GM12878 (cell line): ENCODE measurements around the gene AMZ2. TPM values are rescaled to one million over a fixed set of nuclear protein-coding genes. Genes with fewer than 3 reads are reported as not detected.
A peak's percentile ranks its signal among the peaks of the same experiment; 100 is the strongest.

Experiments used
- ASH2L ChIP-seq: fragments of 300-600, 200-600 bp; sonication (generic); IDR thresholded peaks from 2 replicates; pipeline ENCODE4 v1.6.1; 2017; ENCODE audit warnings: low read depth, mild to moderate bottlenecking, borderline replicate concordance
- CBX5 ChIP-seq: sonication (generic); IDR thresholded peaks from 2 replicates; pipeline ENCODE4 v1.6.1; 2016; ENCODE audit warnings: low read depth, moderate library complexity, mild to moderate bottlenecking, inconsistent platforms
- CEBPB ChIP-seq, 2 experiments: fragments of 150-350 bp in 1 of 2; IDR thresholded peaks; 2 replicates each; pipeline ENCODE4 v1.6.1; 2012 to 2014; ENCODE audit warnings: low read depth in 2 of 2, low read length in 2 of 2, borderline replicate concordance in 1 of 2, inconsistent platforms in 1 of 2
- EGR1 ChIP-seq, 2 experiments: IDR thresholded peaks; 1 replicate in 1 of 2; 2 replicates in 1 of 2; pipeline ENCODE4 v1.6.1; 2011 to 2012; ENCODE audit warnings: low read depth in 2 of 2, low read length in 2 of 2, borderline replicate concordance in 1 of 2, mild to moderate bottlenecking in 1 of 2, moderate library complexity in 1 of 2
- HCFC1 ChIP-seq: fragments of 150-350 bp; IDR thresholded peaks from 2 replicates; pipeline ENCODE4 v1.6.1; 2014; ENCODE audit warnings: low read length
- HDGF ChIP-seq: fragments of 450-650 bp; IDR thresholded peaks from 2 replicates; pipeline ENCODE4 v1.6.1; 2016; ENCODE audit warnings: antibody characterized with exemption
- LARP7 ChIP-seq: fragments of 450-650 bp; IDR thresholded peaks from 2 replicates; pipeline ENCODE4 v1.6.1; 2017; ENCODE audit warnings: mild to moderate bottlenecking
- MEF2A ChIP-seq: IDR thresholded peaks from 2 replicates; pipeline ENCODE4 v1.6.1; 2011; ENCODE audit warnings: low read depth, mild to moderate bottlenecking, low read length, moderate library complexity; ENCODE audit not compliant: insufficient read depth
- NFIC ChIP-seq: IDR thresholded peaks from 2 replicates; pipeline ENCODE4 v1.6.1; 2012; ENCODE audit warnings: low read depth, mild to moderate bottlenecking, inconsistent platforms, low read length, moderate library complexity
- NR2F1 ChIP-seq: fragments of 450-650 bp; conservative IDR thresholded peaks from 2 replicates; pipeline ENCODE4 v1.6.1; 2017; ENCODE audit warnings: mild to moderate bottlenecking
- POLR2A ChIP-seq: IDR thresholded peaks from 2 replicates; pipeline ENCODE4 v1.6.1; 2011; ENCODE audit warnings: low read depth, mild to moderate bottlenecking, low read length
- POLR2AphosphoS2 ChIP-seq: IDR thresholded peaks from 2 replicates; pipeline ENCODE4 v1.6.1; 2011; ENCODE audit warnings: low read depth, mild to moderate bottlenecking, low read length, improper control_type of control experiment, moderate library complexity
- POLR2AphosphoS5 ChIP-seq: IDR thresholded peaks from 2 replicates; pipeline ENCODE4 v1.6.1; 2011; ENCODE audit warnings: mild to moderate bottlenecking, low read length, inconsistent platforms
- RCOR1 ChIP-seq: conservative IDR thresholded peaks from 2 replicates; pipeline ENCODE4 v1.6.1; 2012; ENCODE audit warnings: low read depth, low read length, improper control_type of control experiment
- SMAD1 ChIP-seq: fragments of 450-650 bp; IDR thresholded peaks from 2 replicates; pipeline ENCODE4 v1.6.1; 2018; ENCODE audit warnings: mild to moderate bottlenecking, low read depth; ENCODE audit not compliant: partially characterized antibody
- ZBED1 ChIP-seq: IDR thresholded peaks from 2 replicates; pipeline ENCODE4 v1.6.1; 2016; ENCODE audit warnings: borderline replicate concordance
- ZNF24 ChIP-seq: fragments of 450-650 bp; IDR thresholded peaks from 2 replicates; pipeline ENCODE4 v1.6.1; 2017; ENCODE audit warnings: antibody characterized with exemption, mild to moderate bottlenecking
- ZNF274 ChIP-seq: IDR thresholded peaks from one replicate; pipeline ENCODE4 v1.8.0; 2011; ENCODE audit not compliant: insufficient read length, insufficient read depth
- polyA plus RNA-seq, 11 experiments: library from polyadenylated mRNA; depleted of rRNA in 4 of 11; unstranded in 6 of 11; stranded (reverse) in 5 of 11; fragments of >200 nt; fragmentation: Nextera tagmentation in 4 of 11; fragmentation: Illumina TruSeq in 1 of 11; extraction: Ambion mirVana in 4 of 11; extraction: Trizol in 1 of 11; gene quantifications; 1 replicate in 1 of 11; 2 replicates in 10 of 11; pipeline versions ENCODE4 v1.2.1 to v1.2.3, GENCODE V29; 2011 to 2016; ENCODE audit warnings: inconsistent platforms in 2 of 11, missing spikeins in 2 of 11, low read depth in 1 of 11
- total RNA-seq, 4 experiments: library from RNA; depleted of rRNA in 3 of 4; stranded (reverse); fragments of >200 nt in 3 of 4; fragmentation: Illumina TruSeq in 1 of 4; extraction: Trizol in 1 of 4; gene quantifications; 2 replicates each; pipeline versions ENCODE4 v1.2.1 to v1.2.3, GENCODE V29; 2013 to 2021
- TF ChIP-seq, protein P1 (sequence below): fragments of 450-650 bp; IDR thresholded peaks from 2 replicates; pipeline ENCODE4 v1.6.1; 2016; ENCODE audit warnings: mild to moderate bottlenecking
- TF ChIP-seq, protein P2 (sequence below): IDR thresholded peaks from 2 replicates; pipeline ENCODE4 v1.6.1; 2011; ENCODE audit warnings: borderline replicate concordance, low read depth, mild to moderate bottlenecking, moderate library complexity, low read length; ENCODE audit not compliant: insufficient read depth, poor library complexity, severe bottlenecking
- TF ChIP-seq, protein P3 (sequence below): IDR thresholded peaks from 2 replicates; pipeline ENCODE4 v1.6.1; 2012; ENCODE audit warnings: low read depth, low read length, improper control_type of control experiment
- TF ChIP-seq, protein P4 (sequence below): fragments of 450-650 bp; IDR thresholded peaks from 2 replicates; pipeline ENCODE4 v1.6.1; 2016; ENCODE audit warnings: mild to moderate bottlenecking
- TF ChIP-seq, protein P5 (sequence below): fragments of 450-650 bp; formaldehyde crosslinking; IDR thresholded peaks from 2 replicates; pipeline ENCODE4 v1.4.0; 2020; ENCODE audit warnings: mild to moderate bottlenecking, moderate library complexity

Gene AMZ2
- total and polyA plus RNA-seq, 10 of the 15 experiments (the other 5 are each of a cell fraction or from before 2014, with no cell fraction given), result 79.1 to 189 (median 126) TPM

DNA sequence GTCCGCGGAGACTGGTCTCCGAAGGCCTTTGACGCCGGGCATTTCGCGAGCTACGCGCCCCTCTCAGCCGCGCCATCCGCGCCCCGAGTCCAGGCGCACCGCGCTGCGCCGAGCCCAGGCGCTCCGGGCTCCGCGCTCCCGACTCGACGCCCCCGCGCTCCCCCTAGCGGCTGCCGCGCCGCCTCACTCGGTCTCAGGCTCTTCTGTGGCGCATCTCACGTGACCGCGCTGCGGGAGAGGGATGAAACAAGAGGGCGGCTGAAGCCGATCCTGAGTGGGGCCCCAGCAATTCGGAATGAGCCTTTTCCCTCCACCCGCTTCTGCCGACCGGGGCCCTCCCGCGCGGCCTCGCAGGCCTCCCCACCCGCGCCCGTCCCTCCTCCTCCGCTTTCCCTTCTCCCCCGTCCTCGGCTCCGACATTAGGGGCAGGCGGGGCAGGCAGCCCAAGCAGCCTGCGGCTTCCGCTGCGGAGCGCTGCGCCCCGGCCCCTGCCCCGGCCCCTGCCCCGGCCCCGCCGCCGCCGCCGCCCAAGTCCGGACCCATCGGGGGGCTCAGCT lies 42.5 kb upstream of the AMZ2 start (continued):
- TF ChIP-seq NFIC, result no peak
- no peak for TF ChIP-seq CBX5
- TF ChIP-seq ZNF24, result peak; percentile 61; the same call in 1 of the 2 replicates
- TF ChIP-seq EGR1 (IDR thresholded peaks at IDR 0.05; ENCODE audit: borderline replicate concordance in 1 of 2, low read depth in 2 of 2, low read length in 2 of 2), result peak; percentile 47 to 90
- TF ChIP-seq, protein P1, sequence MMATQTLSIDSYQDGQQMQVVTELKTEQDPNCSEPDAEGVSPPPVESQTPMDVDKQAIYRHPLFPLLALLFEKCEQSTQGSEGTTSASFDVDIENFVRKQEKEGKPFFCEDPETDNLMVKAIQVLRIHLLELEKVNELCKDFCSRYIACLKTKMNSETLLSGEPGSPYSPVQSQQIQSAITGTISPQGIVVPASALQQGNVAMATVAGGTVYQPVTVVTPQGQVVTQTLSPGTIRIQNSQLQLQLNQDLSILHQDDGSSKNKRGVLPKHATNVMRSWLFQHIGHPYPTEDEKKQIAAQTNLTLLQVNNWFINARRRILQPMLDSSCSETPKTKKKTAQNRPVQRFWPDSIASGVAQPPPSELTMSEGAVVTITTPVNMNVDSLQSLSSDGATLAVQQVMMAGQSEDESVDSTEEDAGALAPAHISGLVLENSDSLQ, result no peak
- TF ChIP-seq RCOR1, result 0 out of 2 replicates have a peak, but pooled peaks have one; percentile 65
- TF ChIP-seq, protein P2, sequence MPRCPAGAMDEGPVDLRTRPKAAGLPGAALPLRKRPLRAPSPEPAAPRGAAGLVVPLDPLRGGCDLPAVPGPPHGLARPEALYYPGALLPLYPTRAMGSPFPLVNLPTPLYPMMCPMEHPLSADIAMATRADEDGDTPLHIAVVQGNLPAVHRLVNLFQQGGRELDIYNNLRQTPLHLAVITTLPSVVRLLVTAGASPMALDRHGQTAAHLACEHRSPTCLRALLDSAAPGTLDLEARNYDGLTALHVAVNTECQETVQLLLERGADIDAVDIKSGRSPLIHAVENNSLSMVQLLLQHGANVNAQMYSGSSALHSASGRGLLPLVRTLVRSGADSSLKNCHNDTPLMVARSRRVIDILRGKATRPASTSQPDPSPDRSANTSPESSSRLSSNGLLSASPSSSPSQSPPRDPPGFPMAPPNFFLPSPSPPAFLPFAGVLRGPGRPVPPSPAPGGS, result no peak
- TF ChIP-seq ZNF274, result no peak
- TF ChIP-seq POLR2AphosphoS5, result peak; percentile 33; the same call in 1 of the 2 replicates
- TF ChIP-seq HCFC1, result no peak; the same call in 1 of the 2 replicates
- TF ChIP-seq POLR2AphosphoS2, result no peak
- no peak for TF ChIP-seq CEBPB (IDR thresholded peaks at IDR 0.05; ENCODE audit: borderline replicate concordance in 1 of 2, low read depth in 2 of 2, low read length in 2 of 2)
- TF ChIP-seq ASH2L, result no peak
- TF ChIP-seq, protein P3, sequence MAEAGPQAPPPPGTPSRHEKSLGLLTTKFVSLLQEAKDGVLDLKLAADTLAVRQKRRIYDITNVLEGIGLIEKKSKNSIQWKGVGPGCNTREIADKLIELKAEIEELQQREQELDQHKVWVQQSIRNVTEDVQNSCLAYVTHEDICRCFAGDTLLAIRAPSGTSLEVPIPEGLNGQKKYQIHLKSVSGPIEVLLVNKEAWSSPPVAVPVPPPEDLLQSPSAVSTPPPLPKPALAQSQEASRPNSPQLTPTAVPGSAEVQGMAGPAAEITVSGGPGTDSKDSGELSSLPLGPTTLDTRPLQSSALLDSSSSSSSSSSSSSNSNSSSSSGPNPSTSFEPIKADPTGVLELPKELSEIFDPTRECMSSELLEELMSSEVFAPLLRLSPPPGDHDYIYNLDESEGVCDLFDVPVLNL, result no peak
- peak; percentile 89 for TF ChIP-seq LARP7
- TF ChIP-seq ZBED1, result no peak
- TF ChIP-seq, protein P4, sequence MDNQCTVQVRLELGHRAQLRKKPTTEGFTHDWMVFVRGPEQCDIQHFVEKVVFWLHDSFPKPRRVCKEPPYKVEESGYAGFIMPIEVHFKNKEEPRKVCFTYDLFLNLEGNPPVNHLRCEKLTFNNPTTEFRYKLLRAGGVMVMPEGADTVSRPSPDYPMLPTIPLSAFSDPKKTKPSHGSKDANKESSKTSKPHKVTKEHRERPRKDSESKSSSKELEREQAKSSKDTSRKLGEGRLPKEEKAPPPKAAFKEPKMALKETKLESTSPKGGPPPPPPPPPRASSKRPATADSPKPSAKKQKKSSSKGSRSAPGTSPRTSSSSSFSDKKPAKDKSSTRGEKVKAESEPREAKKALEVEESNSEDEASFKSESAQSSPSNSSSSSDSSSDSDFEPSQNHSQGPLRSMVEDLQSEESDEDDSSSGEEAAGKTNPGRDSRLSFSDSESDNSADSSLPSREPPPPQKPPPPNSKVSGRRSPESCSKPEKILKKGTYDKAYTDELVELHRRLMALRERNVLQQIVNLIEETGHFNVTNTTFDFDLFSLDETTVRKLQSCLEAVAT, result peak; percentile 42
- 0 out of 2 replicates have a peak, but pooled peaks have one; percentile 17 for TF ChIP-seq MEF2A
- peak; percentile 55; the same call in 1 of the 2 replicates for TF ChIP-seq NR2F1
- TF ChIP-seq SMAD1, result no peak
- TF ChIP-seq HDGF, result no peak
- TF ChIP-seq, protein P5, sequence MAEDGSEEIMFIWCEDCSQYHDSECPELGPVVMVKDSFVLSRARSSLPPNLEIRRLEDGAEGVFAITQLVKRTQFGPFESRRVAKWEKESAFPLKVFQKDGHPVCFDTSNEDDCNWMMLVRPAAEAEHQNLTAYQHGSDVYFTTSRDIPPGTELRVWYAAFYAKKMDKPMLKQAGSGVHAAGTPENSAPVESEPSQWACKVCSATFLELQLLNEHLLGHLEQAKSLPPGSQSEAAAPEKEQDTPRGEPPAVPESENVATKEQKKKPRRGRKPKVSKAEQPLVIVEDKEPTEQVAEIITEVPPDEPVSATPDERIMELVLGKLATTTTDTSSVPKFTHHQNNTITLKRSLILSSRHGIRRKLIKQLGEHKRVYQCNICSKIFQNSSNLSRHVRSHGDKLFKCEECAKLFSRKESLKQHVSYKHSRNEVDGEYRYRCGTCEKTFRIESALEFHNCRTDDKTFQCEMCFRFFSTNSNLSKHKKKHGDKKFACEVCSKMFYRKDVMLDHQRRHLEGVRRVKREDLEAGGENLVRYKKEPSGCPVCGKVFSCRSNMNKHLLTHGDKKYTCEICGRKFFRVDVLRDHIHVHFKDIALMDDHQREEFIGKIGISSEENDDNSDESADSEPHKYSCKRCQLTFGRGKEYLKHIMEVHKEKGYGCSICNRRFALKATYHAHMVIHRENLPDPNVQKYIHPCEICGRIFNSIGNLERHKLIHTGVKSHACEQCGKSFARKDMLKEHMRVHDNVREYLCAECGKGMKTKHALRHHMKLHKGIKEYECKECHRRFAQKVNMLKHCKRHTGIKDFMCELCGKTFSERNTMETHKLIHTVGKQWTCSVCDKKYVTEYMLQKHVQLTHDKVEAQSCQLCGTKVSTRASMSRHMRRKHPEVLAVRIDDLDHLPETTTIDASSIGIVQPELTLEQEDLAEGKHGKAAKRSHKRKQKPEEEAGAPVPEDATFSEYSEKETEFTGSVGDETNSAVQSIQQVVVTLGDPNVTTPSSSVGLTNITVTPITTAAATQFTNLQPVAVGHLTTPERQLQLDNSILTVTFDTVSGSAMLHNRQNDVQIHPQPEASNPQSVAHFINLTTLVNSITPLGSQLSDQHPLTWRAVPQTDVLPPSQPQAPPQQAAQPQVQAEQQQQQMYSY, result no peak
- peak; percentile 79 for TF ChIP-seq POLR2A
